T-helper 2 cell treated with Interferon-gamma antibody and Interleukin-4, amounts not matched to agents 100 ng/mL and 5 ng/mL, for 36 hours (primary cell): ENCODE data around the gene PIGU. TPM values are rescaled to one million over a fixed set of nuclear protein-coding genes. Genes with fewer than 3 reads are reported as not detected.
"Not testable (repeated sequence)": the region's sequence is repeated elsewhere in the genome, so short reads cannot be mapped to it uniquely, and the experiment has no call there.

Experiments
- intact Hi-C: fragments of 100-400 bp; cut with micrococcal nuclease; formaldehyde crosslinking; loops from one replicate; pipeline ENCODE4 v1.15.1; 2023
- total RNA-seq: library from RNA; stranded (reverse); gene quantifications from 2 replicates; pipeline ENCODE4 v1.2.3, GENCODE V29; 2022

The PIGU gene
- total RNA-seq = 22.0 and 23.3 TPM in 2 replicates

- intact Hi-C loops = loop anchor here (1.0 to 2.0 kb wide), 6 partner anchors 27 to 374 kb away; partner anchors contain the start of genes AHCY, DYNLRB1, ITCH and MAP1LC3A
Observed at GRCh38 chr20:34676642-34677373, at the start of gene PIGU. TSS of gene PIGU (minus strand) at chr20:34677092. CDS start at chr20:34677085, 7 bp downstream.

GRCh38 chr20:34724172-34724571 is 47.3 kb upstream of the PIGU start:
- intact Hi-C loops = no loop called here

- intact Hi-C loops = not testable (repeated sequence)
Observed at GRCh38 chr20:34722560-34722959, 45.7 kb upstream of the PIGU start.

GRCh38 chr20:34720266-34720665 is 43.4 kb upstream of the PIGU start:
- intact Hi-C loops = no loop called here

- intact Hi-C loops = not testable (repeated sequence)
Observed at GRCh38 chr20:34719242-34720017, 42.5 kb upstream of the PIGU start.

GRCh38 chr20:34717230-34718095 is 40.6 kb upstream of the PIGU start:
- intact Hi-C loops = no loop called here

- intact Hi-C loops = no loop called here
Observed at GRCh38 chr20:34716921-34717229, 40.0 kb upstream of the PIGU start.

- intact Hi-C loops = no loop called here
Observed at GRCh38 chr20:34715384-34715783, 38.5 kb upstream of the PIGU start.

- intact Hi-C loops = not testable (repeated sequence)
Observed at GRCh38 chr20:34713944-34714515, 37.1 kb upstream of the PIGU start.

- intact Hi-C loops = no loop called here
Observed at GRCh38 chr20:34713194-34713943, 36.5 kb upstream of the PIGU start.

- intact Hi-C loops = no loop called here
Observed at GRCh38 chr20:34712525-34713192, 35.8 kb upstream of the PIGU start.

- intact Hi-C loops = no loop called here
Observed at GRCh38 chr20:34711813-34712430, 35.0 kb upstream of the PIGU start.

- intact Hi-C loops = no loop called here
Observed at GRCh38 chr20:34710861-34711574, 34.1 kb upstream of the PIGU start.

GRCh38 chr20:34710568-34710839 is 33.6 kb upstream of the PIGU start:
- intact Hi-C loops = no loop called here

GRCh38 chr20:34709831-34710567 is 33.1 kb upstream of the PIGU start:
- intact Hi-C loops = loop anchor here (2.0 to 5.0 kb wide), 7 partner anchors 33 to 907 kb away; partner anchors contain the start of genes AHCY, DYNLRB1, MAP1LC3A and PIGU

- intact Hi-C loops = loop anchor here (2.0 to 5.0 kb wide), 7 partner anchors 32 to 908 kb away; partner anchors contain the start of genes AHCY, DYNLRB1, MAP1LC3A and PIGU
Observed at GRCh38 chr20:34709044-34709830, 32.3 kb upstream of the PIGU start.

- intact Hi-C loops = loop anchor here (2.0 to 5.0 kb wide), 7 partner anchors 32 to 909 kb away; partner anchors contain the start of genes AHCY, DYNLRB1, MAP1LC3A and PIGU
Observed at GRCh38 chr20:34708621-34709043, 31.7 kb upstream of the PIGU start.
